Measurements from ENCODE around the gene RABGAP1L.
"Not testable (repeated sequence)": the region's sequence is repeated elsewhere in the genome, so short reads cannot be mapped to it uniquely, and the experiment has no call there.

The RABGAP1L gene

DNA sequence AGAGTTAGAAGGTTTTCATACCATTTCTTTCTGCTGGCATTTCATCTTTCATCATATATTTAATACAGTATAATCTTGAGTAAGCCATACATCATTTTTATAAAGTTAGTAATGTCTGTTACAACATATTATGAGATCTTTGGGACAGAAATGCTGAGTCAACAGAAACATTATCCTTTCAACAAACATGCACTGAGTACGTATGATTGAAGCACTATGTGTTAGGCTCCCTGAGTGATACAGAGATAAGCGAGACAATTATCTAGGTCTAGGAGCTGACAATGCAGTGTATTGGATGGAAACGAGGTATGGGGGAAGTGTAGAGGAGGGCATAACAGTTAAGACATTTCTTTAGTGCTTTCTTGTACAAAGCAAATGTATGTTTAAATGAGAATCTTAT is 268.7 kb downstream of the RABGAP1L start:
- DNase-seq = no peak

DNA sequence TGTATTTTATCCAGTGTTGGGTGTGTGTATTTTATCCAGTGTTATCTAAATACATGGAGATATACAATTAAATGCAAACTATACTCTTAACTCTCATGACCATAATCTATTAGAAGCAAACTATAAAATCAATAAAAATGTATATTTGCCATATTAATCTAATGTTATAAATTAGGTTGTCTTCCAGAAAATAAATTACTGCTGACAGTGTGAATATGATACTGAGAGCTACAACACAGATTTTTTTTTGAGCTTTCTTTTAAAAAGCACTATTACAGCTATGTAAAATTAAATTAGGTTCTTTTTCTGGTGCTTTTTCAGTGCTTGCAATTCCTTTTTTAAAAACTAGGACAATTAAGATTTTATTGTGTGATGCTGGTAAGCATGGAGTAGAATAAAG is 269.4 kb downstream of the RABGAP1L start:
- no peak for DNase-seq

DNA sequence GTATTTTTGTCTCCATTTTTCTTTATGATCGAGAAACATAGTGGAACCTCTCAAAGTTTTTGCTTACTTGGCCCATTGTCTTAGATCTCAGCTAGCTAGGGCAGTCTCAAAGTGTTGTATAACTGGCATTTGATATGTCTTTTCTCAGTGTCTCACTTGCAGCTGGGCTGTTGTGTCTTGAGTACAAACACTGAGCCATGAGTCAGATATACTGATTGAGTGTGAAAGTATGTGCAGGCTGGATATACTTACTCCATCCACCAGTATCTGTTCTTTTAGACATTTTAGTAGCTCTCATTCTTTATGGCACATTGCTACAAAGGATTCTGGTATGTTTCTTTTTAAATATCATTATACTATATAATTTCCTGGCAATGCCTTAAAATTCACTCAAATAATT is 274.1 kb downstream of the RABGAP1L start:
- no peak for DNase-seq

DNA sequence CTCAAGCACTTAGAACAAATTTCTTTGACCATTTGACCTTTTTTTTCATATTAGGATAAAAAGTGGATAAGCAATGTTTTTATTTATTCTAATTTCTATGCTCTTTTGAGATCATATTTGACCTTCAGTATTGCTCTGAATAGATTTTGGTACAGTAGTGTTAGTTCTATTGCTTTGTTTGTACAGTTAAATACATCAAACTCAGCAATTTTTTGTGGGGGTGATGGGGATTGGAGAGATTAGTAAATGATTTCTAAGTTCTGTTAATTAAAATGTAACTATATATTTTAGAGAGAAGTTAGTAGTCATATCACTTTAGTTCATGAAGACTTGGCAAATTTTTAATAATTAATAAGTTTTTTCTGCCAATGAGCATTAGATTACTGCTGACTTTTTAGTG is 286.0 kb downstream of the RABGAP1L start:
- no peak for DNase-seq

DNA sequence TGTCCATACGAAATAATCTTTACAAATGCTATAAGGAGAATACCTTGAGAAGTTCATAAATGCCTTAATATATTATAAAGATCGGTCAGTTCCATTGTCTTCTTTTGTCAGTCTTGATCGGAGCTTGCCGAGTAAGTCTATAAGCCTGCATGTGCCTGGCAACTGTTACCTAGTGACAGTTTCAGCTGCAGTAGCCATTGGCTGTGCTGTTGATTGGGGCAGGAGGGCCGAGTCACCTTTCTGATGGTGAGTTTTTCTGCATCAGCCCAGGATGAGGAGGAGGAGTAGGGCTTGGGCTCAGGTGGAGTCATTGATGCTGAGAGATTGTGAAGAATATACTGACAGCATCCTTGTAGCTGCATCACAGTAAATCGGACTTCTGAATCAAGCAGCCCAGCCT is 286.5 kb downstream of the RABGAP1L start:
- DNase-seq = peak in 9 of 56 donors; percentile 0 to 35 (median 17)

DNA sequence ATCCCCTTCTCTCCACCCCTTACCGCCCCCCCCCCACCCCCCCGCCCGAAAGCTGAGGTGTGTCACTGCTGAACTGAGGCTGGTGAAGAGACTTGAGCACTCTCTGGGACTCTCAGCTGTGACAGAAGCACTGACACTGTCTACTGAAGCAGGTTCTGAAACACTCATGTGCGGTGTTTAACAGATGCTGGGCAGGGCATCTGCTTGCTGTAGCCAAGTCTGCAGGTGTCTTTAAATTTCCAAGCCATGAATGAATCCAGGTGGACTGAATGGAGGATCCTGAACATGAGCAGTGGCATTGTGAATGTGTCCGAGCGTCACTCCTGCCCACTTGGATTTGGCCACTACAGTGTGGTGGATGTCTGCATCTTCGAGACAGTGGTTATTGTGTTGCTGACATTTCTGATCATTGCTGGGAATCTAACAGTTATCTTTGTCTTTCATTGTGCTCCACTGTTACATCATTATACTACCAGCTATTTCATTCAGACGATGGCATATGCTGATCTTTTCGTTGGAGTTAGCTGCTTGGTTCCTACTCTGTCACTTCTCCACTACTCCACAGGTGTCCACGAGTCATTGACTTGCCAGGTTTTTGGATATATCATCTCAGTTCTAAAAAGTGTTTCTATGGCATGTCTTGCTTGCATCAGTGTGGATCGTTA is 288.7 kb downstream of the RABGAP1L start, which contains the start of gene GPR52:
Gene GPR52, plus strand, starts transcription at position 99 of the 665 bp plus-strand sequence. Its CDS starts 148 bp downstream, at position 247.
- peak in 8 of 56 donors; percentile 1 to 68 (median 23) for DNase-seq

DNA sequence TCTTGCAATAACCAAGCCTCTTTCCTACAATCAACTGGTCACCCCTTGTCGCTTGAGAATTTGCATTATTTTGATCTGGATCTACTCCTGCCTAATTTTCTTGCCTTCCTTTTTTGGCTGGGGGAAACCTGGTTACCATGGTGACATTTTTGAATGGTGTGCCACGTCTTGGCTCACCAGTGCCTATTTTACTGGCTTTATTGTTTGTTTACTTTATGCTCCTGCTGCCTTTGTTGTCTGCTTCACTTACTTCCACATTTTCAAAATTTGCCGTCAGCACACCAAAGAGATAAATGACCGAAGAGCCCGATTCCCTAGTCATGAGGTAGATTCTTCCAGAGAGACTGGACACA is 289.2 kb downstream of the RABGAP1L start:
- DNase-seq = no peak

DNA sequence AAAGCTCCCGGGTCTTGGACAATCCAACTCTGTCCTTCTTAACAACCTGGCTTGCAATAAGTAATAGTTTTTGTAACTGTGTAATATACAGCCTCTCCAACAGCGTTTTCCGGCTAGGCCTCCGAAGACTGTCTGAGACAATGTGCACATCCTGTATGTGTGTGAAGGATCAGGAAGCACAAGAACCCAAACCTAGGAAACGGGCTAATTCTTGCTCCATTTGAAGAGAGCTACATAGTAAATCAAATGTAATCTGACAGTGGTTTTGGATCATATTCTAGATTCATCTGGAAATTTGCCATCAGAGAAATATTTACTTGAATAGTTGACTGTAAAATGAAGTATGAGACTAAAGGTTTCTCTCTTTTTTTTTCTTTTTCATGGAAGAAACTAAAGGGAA is 289.7 kb downstream of the RABGAP1L start:
- no peak for DNase-seq

DNA sequence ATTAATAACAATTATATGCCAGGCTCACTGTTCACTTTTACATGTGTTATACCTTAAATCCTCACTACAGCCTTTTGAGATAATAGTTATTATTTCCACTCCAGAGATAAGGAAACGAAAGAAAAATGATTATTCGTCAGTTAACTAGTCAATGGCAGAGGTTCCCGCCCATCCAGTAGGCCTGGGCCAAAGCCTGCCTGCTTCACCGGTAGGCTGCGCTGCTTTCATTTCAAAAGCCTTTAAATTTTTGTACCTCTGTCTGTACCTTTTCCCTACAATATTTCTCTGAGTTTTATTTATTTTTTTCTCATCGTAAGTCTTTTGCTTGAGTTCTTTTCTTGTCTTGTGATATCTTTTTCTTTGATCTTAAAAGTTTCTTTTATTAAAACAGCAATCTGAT is 292.1 kb downstream of the RABGAP1L start:
- DNase-seq = no peak

DNA sequence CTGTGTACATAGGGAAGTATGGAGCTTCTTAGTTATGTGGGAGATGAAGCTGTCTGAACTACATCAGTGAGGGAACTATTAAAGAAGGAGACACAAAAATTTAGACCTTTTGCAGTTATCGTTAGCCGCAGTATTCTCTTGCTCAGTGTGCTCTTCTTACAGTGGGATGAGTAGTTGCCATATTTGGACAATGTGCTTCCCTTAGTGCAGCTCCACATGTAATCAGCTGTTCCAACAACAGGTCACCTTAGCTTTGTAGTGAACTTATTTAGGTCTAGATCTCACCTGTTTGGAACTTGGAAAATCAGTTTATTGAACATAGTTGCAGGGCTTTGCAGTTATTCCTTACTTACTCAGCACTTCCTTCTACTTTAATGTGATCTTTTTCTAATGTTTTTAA is 306.5 kb downstream of the RABGAP1L start:
- no peak for DNase-seq

DNA sequence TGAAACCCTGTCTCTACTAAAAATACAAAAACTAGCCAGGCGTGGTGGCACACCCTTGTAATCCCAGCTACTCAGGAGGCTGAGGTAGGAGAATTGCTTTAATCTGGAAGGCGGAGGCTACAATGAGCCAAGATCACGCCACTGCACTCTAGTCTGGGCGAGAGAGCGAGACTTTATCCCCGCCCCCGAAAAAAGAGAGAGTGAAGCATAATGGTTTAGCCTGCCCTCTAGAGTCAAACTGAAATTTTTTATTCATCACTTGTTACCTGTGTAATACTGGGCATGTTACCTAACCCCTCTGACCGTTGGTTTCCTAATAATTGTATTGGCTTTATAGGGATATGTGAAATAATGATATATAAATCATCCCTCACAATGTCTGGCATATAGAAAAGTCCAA is 307.3 kb downstream of the RABGAP1L start:
- DNase-seq = no peak

DNA sequence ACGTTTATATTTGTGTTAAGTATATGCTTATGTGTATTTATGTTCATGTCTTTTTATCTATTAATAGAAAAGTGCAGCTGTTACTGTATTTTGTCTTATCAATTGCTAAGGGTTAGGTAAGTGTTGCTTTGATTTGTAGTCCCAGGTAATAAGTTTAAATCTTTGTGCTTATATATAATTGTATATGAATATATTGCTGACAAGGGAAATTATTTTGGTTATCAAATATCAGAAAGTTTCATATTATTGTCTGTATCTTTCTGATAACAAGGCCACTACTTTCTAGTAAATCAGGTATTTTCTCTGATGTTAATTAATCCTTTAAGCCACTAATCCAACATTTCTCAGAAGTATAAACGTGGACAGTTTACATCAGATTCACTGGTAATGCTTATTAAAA is 309.7 kb downstream of the RABGAP1L start:
- no peak for DNase-seq

DNA sequence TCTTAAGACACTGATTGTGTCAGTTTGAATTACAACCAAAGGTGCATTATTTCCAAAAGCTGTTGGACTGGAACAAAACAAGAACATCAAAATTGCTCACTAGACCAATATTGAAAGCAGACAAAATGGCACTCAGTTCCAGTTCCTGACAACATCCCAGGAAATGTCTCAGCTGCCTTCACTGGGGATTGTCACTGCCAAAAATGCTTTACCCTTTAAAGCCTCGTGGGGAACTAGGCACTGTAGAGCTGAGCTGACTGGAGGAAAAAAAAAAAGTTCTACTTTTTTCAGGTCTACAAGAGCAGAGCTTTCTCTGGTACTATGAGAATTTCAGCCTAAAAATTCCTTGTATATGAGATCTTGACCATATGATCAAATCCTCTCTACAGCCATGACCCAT is 310.4 kb downstream of the RABGAP1L start:
- no peak for DNase-seq

DNA sequence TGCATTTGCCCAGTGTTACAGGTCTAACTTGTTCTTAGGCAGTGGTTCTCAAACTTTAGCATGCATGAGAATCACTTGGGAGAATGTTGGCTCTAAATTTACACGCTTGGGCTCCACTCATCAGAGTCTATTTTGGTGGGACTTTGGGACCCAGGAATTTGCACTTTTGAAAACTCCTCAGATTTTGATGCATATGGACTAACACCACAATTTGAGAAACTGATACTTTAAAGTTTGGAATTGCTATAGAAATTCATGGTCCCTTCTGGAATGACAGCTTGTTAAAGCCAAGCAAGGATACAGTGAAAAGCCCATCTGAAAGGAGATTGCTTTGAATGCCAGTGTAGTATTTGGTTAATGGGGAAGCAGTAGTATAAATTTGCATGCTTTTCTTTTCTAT is 320.0 kb downstream of the RABGAP1L start:
- DNase-seq = no peak

DNA sequence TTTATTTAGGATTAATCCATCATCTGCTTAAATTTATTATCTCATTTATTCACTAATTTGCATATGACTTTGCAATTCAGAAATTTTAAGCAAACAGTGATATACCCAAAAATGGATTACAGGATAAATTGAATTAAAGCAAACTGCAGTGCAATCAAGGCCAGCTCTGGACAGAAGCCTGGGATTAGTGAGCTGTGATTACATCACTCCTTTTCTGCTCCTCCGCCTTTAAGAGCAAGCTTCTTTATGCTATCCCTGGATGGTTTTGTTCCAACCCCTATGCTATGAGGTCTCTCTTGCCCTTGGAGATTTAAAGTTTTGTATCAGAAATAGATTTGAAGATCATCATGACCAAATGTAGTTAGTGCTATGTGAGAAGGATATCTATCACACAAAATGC is 321.0 kb downstream of the RABGAP1L start:
- no peak for DNase-seq

DNA sequence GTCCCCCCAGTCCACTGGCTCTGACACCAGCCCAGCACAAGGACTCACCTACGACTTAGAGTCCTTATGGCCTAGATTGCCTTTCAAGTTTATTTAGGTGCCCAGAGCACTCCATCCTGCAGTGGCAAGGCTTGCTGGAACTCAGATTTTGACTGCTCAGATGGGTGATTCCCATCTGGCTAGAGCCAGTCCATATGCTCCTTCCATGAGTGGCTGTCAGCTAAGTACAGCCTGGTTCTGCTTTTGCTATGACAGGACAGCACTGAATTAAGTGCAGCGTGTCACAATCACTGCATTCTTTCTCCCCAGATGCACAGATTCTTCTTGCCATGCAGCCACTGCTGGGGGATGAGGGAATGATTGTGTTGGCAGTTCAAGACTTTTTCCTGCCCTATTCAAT is 332.3 kb downstream of the RABGAP1L start:
- no peak for DNase-seq

DNA sequence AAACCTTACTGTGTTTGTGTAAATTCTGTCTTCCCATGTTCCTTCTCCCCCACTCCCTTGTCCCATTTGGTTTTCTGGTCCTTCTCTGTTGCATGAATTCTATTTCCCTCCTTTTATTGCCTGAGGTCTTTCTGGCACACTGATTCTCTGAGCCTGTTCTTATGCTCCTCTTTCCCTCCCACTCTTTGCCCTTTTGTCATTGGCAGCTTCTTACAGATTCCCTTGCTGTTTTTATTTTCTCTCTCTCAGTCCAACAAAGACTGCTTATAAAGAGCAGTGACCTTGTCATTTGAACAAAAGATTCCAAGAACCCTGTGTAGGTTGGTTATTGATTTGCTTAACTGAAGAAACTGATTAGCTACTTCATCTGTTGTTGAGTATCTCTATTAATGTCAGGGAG is 338.2 kb downstream of the RABGAP1L start:
- DNase-seq = no peak

DNA sequence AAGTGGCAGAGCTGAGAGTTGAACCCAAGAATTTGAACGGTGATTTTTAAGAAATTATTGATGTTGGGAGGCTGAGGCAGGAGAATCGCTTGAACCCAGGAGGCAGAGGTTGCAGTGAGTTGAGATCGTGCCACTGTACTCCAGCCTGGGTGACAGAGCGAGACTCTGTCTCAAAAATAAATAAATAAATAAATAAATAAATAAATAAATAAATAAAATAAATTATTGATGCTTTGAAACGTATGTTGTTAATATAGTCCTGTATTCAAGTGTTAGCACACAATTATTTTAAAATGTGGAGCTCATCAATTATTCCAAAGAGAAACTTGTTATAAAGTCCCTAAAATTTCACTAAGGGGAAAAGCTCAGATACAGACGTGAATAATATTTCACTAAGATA is 357.4 kb downstream of the RABGAP1L start:
- DNase-seq = not testable (repeated sequence)

DNA sequence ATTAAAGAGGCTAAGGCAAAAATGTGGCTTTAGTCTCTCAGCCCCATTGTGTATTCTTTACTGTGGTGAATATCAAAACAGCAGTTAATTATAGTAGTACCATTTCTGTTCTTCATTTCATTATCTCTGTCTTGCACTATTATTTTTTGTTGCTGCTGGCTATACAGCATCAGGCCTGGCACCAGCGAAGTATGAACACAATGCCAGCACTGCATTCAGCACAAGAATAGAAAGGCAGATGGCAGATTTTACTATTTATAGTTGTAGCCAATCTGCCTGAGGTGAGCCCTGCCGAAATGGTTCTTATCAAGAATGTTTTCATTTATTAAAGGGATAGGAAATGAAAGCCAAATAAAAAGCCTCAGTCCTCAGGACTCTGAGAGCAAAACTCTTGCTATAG is 360.5 kb downstream of the RABGAP1L start:
- peak in 13 of 56 donors; percentile 1 to 32 (median 4) for DNase-seq

DNA sequence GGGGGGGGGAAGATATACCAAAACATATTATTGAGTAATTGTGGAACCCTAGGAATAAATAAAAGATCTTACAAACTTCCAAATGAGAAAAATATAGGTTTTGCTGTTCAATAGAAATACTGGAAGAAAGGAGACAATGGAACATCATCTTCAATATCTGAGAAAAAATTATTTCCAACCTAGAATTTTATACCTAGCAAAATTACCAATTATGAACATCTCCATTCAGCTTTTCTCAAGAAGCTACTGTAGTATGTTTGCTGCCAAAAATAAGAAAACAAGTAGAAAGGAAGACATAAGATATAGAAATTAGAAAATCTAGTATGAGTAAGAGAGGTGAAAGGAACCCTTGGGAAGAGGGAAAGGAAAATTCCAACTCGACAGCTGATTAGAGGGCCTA is 372.4 kb downstream of the RABGAP1L start:
- DNase-seq = no peak

DNA sequence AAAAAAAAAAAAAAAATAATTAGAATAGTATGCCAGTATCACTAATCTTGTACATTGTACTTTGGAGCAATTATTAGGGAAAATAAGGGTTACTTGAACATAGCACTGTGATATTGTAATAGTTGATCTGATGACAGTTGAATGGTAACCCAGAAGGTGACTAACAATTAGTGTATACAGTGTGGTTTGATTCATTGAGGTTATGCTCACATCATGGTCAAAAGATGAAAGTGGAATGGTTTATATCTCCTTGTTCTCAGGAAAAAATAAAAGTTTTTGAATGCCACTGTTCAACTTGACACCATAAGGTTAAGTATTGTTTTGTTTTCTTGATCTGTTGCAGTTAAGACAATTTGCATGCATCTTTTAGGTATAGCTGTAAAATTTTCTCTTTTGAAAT is 375.5 kb downstream of the RABGAP1L start:
- DNase-seq = no peak

DNA sequence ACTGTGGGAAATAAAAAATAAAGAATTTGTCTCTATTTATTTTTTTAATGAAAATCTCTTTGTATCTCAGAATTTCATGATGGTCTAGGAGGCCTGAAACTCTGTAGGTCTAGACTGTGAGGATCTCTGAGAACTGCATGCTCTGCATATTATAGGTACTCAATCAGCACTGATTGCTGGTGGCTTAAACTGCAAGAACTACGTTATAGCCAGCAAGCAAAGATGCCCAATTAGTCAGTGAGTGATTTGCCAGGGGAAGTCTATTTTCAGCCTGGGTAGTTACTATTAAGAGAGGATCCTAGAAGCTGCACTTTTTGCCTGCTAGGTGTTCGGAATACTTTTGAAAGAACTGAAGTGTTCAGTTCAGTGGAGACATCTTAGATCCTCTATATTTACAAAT is 375.9 kb downstream of the RABGAP1L start:
- no peak for DNase-seq

DNA sequence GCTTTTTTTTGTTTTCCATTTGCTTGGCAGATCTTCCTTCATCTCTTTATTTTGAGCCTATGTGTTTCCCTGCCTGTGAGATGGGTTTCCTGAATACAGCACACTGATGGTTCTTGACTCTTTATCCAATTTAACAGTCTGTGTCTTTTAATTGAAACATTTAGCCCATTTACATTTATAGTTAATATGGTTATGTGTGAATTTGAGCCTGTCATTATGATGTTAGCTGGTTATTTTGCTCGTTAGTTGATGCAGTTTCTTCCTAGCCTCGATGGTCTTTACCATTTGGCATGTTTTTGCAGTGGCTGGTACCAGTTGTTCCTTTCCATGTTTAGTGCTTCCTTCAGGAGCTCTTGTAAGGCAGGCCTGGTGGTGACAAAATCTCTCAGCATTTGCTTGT is 384.1 kb downstream of the RABGAP1L start:
- DNase-seq = not testable (repeated sequence)

DNA sequence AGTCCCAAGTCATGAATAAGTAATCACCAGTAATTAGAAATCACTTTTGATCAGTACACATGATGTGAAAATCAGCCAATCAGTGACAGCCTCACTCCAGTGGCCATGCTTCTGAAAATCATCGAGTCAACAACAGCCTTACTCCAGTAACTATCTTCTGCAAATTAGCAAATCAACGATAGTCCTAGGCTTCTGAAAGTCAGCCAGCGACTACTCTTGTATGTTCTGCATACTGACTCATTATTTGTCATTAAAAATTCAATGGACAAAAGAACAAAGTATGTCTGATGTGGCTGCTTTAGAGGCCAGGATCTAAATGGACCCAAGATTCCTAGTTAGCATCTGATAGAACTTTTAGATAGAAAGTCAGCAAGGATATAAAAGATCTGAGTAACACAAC is 391.0 kb downstream of the RABGAP1L start:
- DNase-seq = no peak
